Femur (tissue), 1 donor: ENCODE measurements around the gene SLC27A2.

ENCODE experiments used
- DNase-seq: peaks from one replicate; pipeline ENCODE4 v3.0.0-alpha.2; 2017

Gene SLC27A2

GRCh38 chr15:50244959-50245624, 63.1 kb downstream of the SLC27A2 start:
- no peak for DNase-seq

GRCh38 chr15:50246631-50247030, 64.6 kb downstream of the SLC27A2 start:
- no peak for DNase-seq

GRCh38 chr15:50247819-50248655, 66.0 kb downstream of the SLC27A2 start:
- no peak for DNase-seq

GRCh38 chr15:50248994-50249582, 67.1 kb downstream of the SLC27A2 start:
- no peak for DNase-seq

- no peak for DNase-seq
Measured at GRCh38 chr15:50249704-50250103, 67.7 kb downstream of the SLC27A2 start.

GRCh38 chr15:50250760-50251394, 68.9 kb downstream of the SLC27A2 start:
- DNase-seq: no peak

GRCh38 chr15:50251638-50252182, 69.7 kb downstream of the SLC27A2 start:
- DNase-seq: no peak

- no peak for DNase-seq
Measured at GRCh38 chr15:50252556-50252955, 70.6 kb downstream of the SLC27A2 start.

GRCh38 chr15:50256188-50257041, 74.4 kb downstream of the SLC27A2 start:
- no peak for DNase-seq

- no peak for DNase-seq
Measured at GRCh38 chr15:50257332-50257731, 75.3 kb downstream of the SLC27A2 start.

- DNase-seq: no peak
Measured at GRCh38 chr15:50257924-50258323, 75.9 kb downstream of the SLC27A2 start.

GRCh38 chr15:50259276-50259675, 77.3 kb downstream of the SLC27A2 start:
- DNase-seq: no peak

- no peak for DNase-seq
Measured at GRCh38 chr15:50260969-50261496, 79.0 kb downstream of the SLC27A2 start.

GRCh38 chr15:50261981-50262380, 80.0 kb downstream of the SLC27A2 start:
- DNase-seq: no peak

GRCh38 chr15:50262533-50262932, 80.5 kb downstream of the SLC27A2 start:
- DNase-seq: no peak

GRCh38 chr15:50265620-50266019, 83.6 kb downstream of the SLC27A2 start, which contains the start of gene HDC:
Gene HDC (minus strand): TSS chr15:50265726. CDS start chr15:50265623, 103 bp downstream.
- no peak for DNase-seq

- DNase-seq: no peak
Measured at GRCh38 chr15:50267577-50267976, 85.6 kb downstream of the SLC27A2 start.

GRCh38 chr15:50275091-50275490, 93.1 kb downstream of the SLC27A2 start:
- no peak for DNase-seq

GRCh38 chr15:50275908-50276307, 93.9 kb downstream of the SLC27A2 start:
- DNase-seq: no peak

- DNase-seq: no peak
Measured at GRCh38 chr15:50277370-50277769, 95.4 kb downstream of the SLC27A2 start.

GRCh38 chr15:50278496-50278895, 96.5 kb downstream of the SLC27A2 start:
- DNase-seq: no peak

GRCh38 chr15:50280271-50280670, 98.3 kb downstream of the SLC27A2 start:
- DNase-seq: no peak
